ENCODE results near the gene OCEL1. TPM values are rescaled to one million over a fixed set of nuclear protein-coding genes. Genes with fewer than 3 reads are reported as not detected.
A peak's percentile ranks its signal among the peaks of the same experiment; 100 is the strongest.

OCEL1 gene
- total RNA-seq, 1 donor: 3.3 TPM

DNA sequence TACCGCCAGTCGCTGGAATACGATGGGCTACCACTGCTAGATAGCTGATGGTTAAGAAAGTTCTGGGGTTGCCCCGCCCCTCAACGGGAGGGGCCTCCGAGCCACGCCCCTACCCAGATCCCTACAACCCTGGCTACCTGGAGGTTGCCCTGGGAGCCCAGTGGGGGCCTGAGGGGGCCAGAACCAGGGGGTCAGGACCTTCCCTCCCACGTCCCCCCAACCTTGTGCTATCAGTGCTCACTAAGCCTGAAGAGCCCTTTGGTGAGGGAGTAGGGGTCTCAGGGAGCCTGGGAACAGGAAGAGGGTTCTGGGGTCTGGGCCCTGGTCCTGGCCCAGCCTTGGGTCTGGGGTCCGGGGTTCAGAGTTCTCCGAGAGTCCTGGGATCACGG, 8.9 kb downstream of the OCEL1 start:
- Histone ChIP-seq H3K79me2 (ENCODE audit: insufficient read depth, low read length) (peaks cover 11% of the 10 kb centered on the region), H4K20me1 (ENCODE audit: insufficient read depth, low read length) (peaks cover 11% of the 10 kb centered on the region), H3K36me3 (ENCODE audit: insufficient read depth, low read length) (peaks cover 20% of the 10 kb centered on the region), H3K4me1 (ENCODE audit: insufficient read depth, low read length) (peaks cover 7% of the 10 kb centered on the region), H3K4me2 (ENCODE audit: insufficient read depth, low read length) (peak overlapping the region; percentile 77), H3K27ac (ENCODE audit: low read depth, low read length) (no peak overlapping the region), H3K27me3 (ENCODE audit: insufficient read depth, low read length) (no peaks in the 10 kb centered on the region), H2AFZ (ENCODE audit: low read length) (no peak overlapping the region), H3K4me3 (ENCODE audit: insufficient read depth, low read length) (peak overlapping the region; percentile 71), H3K9me3 (ENCODE audit: low read depth, low read length) (no peaks in the 10 kb centered on the region)
- peak; percentile 90 for DNase-seq (ENCODE audit: insufficient read length, low spot score, missing footprints)
- TF ChIP-seq, protein P1, sequence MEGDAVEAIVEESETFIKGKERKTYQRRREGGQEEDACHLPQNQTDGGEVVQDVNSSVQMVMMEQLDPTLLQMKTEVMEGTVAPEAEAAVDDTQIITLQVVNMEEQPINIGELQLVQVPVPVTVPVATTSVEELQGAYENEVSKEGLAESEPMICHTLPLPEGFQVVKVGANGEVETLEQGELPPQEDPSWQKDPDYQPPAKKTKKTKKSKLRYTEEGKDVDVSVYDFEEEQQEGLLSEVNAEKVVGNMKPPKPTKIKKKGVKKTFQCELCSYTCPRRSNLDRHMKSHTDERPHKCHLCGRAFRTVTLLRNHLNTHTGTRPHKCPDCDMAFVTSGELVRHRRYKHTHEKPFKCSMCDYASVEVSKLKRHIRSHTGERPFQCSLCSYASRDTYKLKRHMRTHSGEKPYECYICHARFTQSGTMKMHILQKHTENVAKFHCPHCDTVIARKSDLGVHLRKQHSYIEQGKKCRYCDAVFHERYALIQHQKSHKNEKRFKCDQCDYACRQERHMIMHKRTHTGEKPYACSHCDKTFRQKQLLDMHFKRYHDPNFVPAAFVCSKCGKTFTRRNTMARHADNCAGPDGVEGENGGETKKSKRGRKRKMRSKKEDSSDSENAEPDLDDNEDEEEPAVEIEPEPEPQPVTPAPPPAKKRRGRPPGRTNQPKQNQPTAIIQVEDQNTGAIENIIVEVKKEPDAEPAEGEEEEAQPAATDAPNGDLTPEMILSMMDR (IDR thresholded peaks at IDR 0.05; ENCODE audit: extremely low read depth, low read depth, low read length): no peak

DNA sequence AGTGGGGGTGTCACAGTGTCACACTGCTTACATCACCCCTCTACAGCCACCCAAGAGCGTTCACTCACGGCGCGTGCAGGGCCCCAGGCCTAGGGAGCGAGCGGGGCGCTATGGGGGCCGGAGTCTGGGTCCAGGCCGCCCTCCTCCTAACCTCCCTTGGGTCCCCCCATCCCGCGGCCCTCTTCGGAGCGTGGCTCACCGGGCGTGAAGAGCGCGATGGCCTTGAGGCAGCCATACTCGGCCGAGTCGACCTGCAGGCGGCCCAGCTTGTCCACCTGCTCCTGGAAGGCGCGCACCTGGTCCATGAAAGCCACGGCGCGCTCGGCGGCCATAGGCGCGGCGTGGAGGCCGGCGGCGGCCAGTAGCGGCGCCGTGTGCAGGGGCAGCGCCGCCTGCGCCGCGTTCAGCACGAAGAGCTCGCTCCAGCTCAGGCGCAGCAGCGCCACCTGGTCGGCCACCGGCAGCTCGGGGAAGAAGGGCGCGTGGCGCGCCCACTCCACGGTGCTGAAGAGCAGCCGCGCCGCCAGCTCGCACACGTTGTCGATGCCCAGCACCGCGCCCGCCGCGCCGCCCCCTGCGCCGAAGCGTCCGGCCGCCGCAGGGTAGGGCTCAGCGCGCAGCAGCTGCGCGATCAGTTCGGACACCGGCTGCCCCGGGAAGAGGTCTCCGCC, 9.4 kb downstream of the OCEL1 start:
- TF ChIP-seq, protein P1 (IDR thresholded peaks at IDR 0.05; ENCODE audit: extremely low read depth, low read depth, low read length): peak; percentile 34
- peaks cover 14% of the 10 kb centered on the region for H3K79me2 ChIP-seq (ENCODE audit: insufficient read depth, low read length)
- H3K4me1 ChIP-seq (ENCODE audit: insufficient read depth, low read length): peaks cover 7% of the 10 kb centered on the region
- DNase-seq (ENCODE audit: insufficient read length, low spot score, missing footprints): peak; percentile 97
- H3K4me2 ChIP-seq (ENCODE audit: insufficient read depth, low read length): peak overlapping the region; percentile 77
- peak overlapping the region; percentile 51 for H2AFZ ChIP-seq (ENCODE audit: low read length)
- H3K9me3 ChIP-seq (ENCODE audit: low read depth, low read length): no peaks in the 10 kb centered on the region
- H4K20me1 ChIP-seq (ENCODE audit: insufficient read depth, low read length): peaks cover 11% of the 10 kb centered on the region
- no peak overlapping the region for H3K27ac ChIP-seq (ENCODE audit: low read depth, low read length)
- peak overlapping the region; percentile 71 for H3K4me3 ChIP-seq (ENCODE audit: insufficient read depth, low read length)
- H3K36me3 ChIP-seq (ENCODE audit: insufficient read depth, low read length): peaks cover 20% of the 10 kb centered on the region
- no peaks in the 10 kb centered on the region for H3K27me3 ChIP-seq (ENCODE audit: insufficient read depth, low read length)

DNA sequence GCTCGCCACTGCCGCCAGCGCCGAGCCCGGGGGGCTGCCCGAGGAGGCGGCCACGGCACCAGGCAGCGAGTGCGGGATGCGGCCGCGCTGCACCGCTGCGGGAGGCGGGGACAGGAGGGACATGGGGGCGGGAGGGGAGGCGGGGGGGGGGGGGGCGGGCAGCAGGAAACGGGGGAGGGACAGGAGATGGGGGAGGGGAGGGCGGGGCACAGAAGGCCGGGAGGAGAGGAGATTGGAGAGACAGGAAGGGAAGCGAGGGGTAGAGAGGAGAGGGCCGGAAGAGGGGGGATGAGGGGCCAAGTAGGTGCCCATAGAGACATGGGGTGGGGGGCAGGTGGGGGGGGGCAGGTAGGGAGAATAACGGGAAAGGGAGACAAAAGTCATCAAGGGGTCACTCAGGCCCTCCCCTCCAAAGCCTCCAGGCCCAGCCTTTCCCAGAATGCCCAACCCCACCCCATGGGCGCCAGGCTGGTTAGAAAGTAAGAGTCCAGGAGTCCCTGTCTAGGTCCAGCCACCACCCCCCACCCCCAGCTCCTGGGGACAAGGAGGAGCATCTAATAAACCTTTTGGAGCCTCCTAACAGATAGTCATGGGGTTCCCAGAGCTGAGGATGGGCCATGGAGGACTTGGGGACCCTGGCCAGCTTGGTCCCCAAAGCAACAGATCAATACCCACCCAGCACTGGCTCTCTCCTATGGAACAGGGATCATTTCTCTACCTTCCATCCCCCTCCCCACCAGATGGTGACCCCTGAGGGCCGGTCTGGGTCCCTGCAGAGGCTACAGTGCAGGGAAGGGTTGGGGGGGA, 10.1 kb downstream of the OCEL1 start:
- peaks cover 18% of the 10 kb centered on the region for H4K20me1 ChIP-seq (ENCODE audit: insufficient read depth, low read length)
- TF ChIP-seq, protein P1 (IDR thresholded peaks at IDR 0.05; ENCODE audit: extremely low read depth, low read depth, low read length): no peak
- H3K79me2 ChIP-seq (ENCODE audit: insufficient read depth, low read length): peaks cover 21% of the 10 kb centered on the region
- H3K4me1 ChIP-seq (ENCODE audit: insufficient read depth, low read length): peaks cover 7% of the 10 kb centered on the region
- H3K36me3 ChIP-seq (ENCODE audit: insufficient read depth, low read length): peaks cover 22% of the 10 kb centered on the region
- no peak overlapping the region for H2AFZ ChIP-seq (ENCODE audit: low read length)
- H3K27me3 ChIP-seq (ENCODE audit: insufficient read depth, low read length): no peaks in the 10 kb centered on the region
- peak overlapping the region; percentile 71 for H3K4me3 ChIP-seq (ENCODE audit: insufficient read depth, low read length)
- H3K4me2 ChIP-seq (ENCODE audit: insufficient read depth, low read length): peak overlapping the region; percentile 77
- peak; percentile 77 for DNase-seq (ENCODE audit: insufficient read length, low spot score, missing footprints)
- no peaks in the 10 kb centered on the region for H3K9me3 ChIP-seq (ENCODE audit: low read depth, low read length)
- no peak overlapping the region for H3K27ac ChIP-seq (ENCODE audit: low read depth, low read length)
